Upper lobe of left lung (tissue), 4 donors: ENCODE data around the gene DGKQ.

Experiments used
- EP300 ChIP-seq, 4 donors: sonication (generic); formaldehyde crosslinking; IDR thresholded peaks; one replicate each; pipeline ENCODE4 v1.5.1; 2017; ENCODE audit warnings: antibody characterized with exemption in 4 of 4, control low read depth in 2 of 4
- POLR2A ChIP-seq, 4 donors: fragments of 450-650 bp; IDR thresholded peaks; one replicate each; pipeline ENCODE4 v1.5.1; 2016 to 2017; ENCODE audit warnings: antibody characterized with exemption in 4 of 4, mild to moderate bottlenecking in 2 of 4
- POLR2AphosphoS5 ChIP-seq, 2 donors: sonication (generic); formaldehyde crosslinking; IDR thresholded peaks; one replicate each; pipeline ENCODE4 v1.5.1; 2017; ENCODE audit warnings: antibody characterized with exemption in 2 of 2
- TF ChIP-seq, protein P1 (sequence below), 6 experiments: fragments of 450-650 bp in 4 of 6; fragments of 200-600 bp in 2 of 6; sonication (generic) in 2 of 6; IDR thresholded peaks; one replicate each; pipeline ENCODE4 v1.5.1; 2016 to 2019; ENCODE audit warnings: antibody characterized with exemption in 6 of 6

DNA sequence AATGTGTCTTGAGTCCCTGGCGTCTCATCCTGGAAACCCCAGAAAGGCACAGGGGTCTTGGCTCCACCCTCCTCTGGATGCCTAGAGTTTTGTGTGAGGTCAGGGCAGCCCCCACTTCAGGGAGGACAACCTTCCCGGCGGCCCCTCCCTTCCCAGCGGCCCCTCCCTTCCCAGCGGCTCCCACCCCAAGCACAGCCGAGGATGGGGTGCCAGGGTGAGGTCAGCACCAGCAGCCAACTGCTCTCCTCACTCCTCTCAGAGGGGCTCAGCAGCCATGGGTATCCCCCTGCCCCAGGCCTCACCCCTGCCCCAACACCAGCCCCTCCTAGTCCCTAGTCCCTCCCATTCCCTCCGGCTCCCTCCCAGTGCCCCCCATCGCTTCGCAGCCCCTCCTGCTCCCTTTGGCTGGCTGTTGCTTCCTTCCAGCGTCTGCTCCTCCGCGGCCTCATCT is 17.4 kb downstream of the DGKQ start:
- TF ChIP-seq, protein P1, sequence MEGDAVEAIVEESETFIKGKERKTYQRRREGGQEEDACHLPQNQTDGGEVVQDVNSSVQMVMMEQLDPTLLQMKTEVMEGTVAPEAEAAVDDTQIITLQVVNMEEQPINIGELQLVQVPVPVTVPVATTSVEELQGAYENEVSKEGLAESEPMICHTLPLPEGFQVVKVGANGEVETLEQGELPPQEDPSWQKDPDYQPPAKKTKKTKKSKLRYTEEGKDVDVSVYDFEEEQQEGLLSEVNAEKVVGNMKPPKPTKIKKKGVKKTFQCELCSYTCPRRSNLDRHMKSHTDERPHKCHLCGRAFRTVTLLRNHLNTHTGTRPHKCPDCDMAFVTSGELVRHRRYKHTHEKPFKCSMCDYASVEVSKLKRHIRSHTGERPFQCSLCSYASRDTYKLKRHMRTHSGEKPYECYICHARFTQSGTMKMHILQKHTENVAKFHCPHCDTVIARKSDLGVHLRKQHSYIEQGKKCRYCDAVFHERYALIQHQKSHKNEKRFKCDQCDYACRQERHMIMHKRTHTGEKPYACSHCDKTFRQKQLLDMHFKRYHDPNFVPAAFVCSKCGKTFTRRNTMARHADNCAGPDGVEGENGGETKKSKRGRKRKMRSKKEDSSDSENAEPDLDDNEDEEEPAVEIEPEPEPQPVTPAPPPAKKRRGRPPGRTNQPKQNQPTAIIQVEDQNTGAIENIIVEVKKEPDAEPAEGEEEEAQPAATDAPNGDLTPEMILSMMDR (IDR thresholded peaks at IDR 0.05) = no peak
- TF ChIP-seq EP300 (IDR thresholded peaks at IDR 0.05) (no peak), POLR2A (IDR thresholded peaks at IDR 0.05) (no peak), POLR2AphosphoS5 (IDR thresholded peaks at IDR 0.05) (no peak)
